Stimulated activated CD4-positive, alpha-beta T cell treated with anti-CD3 and anti-CD28 coated beads, TNF-alpha, amount 100 ng/mL, for 24 hours (primary cell): Measurements from ENCODE around the gene CYP4A22.
"Not testable (repeated sequence)": the region's sequence is repeated elsewhere in the genome, so short reads cannot be mapped to it uniquely, and the experiment has no call there.

Experiments used
- DNase-seq, 3 experiments: peaks; one replicate each; pipeline ENCODE4 v3.0.0-alpha.2; 2020; ENCODE audit warnings: low read depth in 3 of 3

Gene CYP4A22

GRCh38 chr1:47157957-47158356 is 20.7 kb downstream of the CYP4A22 start:
- DNase-seq, result not testable (repeated sequence)

DNA sequence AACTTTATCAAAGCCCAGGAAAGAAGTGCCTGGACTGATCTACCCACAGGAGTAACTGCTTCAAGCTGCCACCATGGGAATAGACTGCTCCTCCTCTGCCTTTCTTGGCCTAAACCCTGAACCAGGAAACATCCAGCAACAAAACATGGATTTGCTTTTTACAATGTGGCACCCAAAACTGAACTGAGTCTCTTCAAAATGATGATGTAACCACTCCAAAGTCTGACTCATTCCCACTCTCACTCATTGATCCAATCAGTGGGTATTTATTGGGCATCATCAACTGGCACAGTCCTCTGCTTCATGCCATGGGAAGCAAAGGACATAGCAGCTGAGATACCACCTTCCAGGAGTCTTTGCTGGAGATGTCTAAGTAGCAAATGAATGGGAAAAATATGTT is 23.5 kb downstream of the CYP4A22 start:
- no peak for DNase-seq

DNA sequence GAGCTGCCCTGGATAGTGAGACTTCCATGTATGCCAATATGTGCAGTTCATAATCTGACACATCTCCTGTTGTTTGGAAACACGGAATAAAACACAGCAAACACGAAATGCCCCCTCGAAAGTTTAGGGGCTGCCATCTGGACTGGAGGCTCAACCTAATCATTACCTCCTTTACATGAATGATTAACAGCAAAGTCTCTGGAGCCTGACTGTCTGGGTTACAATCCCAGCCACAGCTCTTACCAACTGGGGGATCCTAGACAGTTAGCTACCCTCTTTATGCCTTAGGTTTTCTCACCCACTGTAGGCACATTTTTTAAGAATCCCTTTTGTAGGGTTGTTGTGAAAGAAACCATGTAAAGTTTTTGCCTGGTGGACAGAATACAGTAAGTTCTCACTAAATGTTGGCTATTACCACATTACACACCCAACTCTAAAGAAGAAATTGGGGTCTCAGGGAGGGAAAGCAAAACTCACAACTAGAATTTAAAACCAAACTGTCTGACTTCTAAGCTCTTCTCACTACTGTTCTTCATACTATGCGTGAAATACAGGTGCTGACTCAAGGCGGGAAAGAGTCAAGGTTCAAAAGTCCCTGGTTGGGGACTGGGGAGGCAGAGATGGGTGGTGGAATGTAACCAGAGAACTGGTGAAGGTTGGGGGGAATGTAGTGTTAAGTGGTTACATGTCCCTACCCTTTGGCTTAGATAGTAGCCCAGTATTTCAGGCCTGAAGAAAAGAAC is 24.2 kb downstream of the CYP4A22 start:
- DNase-seq, result no peak

DNA sequence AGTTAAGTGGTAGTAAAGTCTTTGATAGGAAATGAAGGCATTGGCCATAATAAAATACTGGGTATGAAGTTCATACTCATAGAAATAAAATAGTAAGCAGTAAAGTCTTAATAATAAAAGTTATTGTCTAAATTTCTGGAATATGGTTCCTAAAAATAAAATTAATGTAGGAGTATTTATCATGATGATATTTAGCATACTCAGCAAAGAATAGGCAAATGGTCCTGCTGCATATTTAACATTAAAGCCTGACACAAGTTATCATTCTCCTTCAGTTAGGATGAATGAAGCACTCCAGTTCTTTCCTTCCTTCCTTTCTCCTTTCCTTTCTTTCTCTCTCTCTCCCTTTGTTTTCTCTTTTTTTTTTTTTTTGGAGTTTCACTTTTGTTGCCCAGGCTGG is 27.3 kb downstream of the CYP4A22 start:
- no peak for DNase-seq

- DNase-seq, result no peak
Measured at GRCh38 chr1:47172782-47173181, 35.5 kb downstream of the CYP4A22 start.

GRCh38 chr1:47174656-47175020 is 37.4 kb downstream of the CYP4A22 start:
- no peak for DNase-seq

DNA sequence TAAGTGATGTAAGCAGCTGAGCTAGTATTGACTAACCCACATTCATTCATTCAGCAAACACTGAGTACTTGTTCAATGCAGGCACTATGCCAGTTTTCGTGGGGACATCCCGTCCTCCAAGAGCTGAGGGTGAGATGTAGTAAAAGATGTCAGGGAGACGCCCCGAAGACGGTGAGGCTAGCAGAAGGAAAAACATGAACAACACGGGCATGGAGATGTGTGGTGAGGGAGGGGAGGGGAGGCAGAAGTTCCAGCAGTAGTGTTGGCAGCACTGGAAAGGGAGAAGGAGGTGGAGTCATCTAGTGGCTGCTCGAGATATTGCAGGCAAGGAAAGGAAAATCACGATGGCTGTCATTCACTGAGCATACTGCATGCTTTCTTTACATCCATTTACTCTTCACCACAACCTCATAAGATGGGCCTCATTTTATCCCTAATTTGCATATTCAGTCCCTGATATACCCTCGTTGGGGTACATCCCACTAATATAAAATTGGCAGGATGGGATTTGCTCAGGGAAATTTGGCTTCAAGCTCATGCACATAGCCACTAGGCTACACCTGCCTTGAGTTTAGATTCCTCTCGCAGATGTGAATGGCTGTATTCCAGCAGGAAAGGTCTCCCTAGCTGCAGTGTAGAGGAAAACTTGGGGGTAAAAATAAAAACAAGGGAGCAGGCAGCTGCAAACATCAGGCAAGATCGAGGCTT is 38.1 kb downstream of the CYP4A22 start:
- peak in 2 of 3 experiments; percentile 13 to 34 for DNase-seq

GRCh38 chr1:47178020-47178419 is 40.8 kb downstream of the CYP4A22 start:
- DNase-seq, result no peak

GRCh38 chr1:47178654-47179016 is 41.4 kb downstream of the CYP4A22 start:
- DNase-seq, result no peak

GRCh38 chr1:47179017-47179987 is 42.1 kb downstream of the CYP4A22 start:
- DNase-seq, result peak; percentile 55 to 82 (median 57)

DNA sequence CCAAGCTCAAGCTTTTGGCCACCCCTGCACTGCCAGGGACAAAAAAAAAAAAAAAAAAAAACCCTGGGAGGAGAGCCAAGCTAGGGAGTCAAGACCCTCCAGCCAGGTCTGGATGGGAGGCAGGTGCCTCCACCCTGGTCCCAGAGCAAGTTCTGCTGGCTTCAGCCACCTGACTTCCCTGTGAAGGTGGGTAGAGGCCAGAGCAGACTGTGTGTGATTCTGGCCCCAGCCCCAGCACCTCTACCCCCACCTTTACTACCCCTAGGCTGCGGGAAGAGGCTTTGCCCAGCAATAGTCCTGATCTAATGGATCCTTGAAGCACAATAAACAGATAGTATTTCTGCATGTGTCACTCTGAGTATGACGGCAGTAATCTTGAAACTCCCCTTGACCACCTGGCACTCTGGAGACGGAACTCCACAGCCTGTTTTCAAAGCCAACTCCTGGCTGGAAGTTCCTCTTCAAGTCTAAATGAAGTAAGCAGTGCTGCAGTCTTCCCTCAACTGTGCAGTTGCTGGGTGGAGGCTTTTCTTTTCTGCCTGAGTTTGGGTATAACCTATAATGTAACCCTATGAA is 42.8 kb downstream of the CYP4A22 start:
- no peak for DNase-seq

- DNase-seq, result no peak
Measured at GRCh38 chr1:47180603-47181094, 43.4 kb downstream of the CYP4A22 start.

DNA sequence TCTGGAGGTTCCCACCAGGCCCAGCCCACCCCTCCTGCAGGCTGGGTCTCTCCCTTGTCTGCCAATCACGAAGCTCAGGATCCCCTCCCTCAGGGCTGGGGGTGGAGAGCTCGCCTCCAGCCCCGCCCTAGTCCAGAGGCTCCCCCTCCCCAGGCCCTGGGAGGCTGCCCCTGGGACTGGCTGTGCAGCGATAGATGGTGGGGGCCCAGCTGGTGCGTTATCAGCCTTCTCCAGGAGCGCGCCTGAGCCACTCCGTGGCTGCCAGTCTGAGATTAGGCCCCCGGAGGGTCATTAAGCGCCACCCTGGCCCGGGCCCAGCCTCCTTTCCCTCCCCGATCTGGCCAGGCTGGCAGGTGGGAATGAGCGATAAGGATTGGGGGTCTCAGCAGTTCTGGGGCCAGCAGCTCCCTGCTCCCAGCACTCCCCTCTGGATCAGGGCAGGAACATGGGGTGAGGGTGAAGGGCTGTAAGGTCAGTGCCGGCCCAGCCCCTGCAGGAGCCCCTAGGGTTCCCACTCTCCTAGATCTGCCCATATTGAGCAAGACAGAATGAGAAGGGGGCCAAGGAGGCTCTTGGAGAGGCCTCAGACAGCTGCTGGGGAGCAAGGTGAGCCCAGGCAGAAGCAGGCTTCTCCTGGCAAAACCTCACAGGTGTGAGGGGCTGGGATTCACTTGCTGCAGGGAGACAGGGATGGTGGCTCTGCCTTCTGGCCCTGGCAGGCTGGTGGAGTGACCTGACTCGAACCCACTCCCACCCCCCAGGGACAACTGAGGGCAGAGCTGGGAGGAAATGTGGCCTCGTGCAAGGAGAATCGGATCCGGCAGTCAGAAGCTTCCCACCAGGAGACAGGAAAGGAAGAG is 44.1 kb downstream of the CYP4A22 start:
- DNase-seq, result no peak

- DNase-seq, result no peak
Measured at GRCh38 chr1:47181955-47182675, 44.9 kb downstream of the CYP4A22 start.

DNA sequence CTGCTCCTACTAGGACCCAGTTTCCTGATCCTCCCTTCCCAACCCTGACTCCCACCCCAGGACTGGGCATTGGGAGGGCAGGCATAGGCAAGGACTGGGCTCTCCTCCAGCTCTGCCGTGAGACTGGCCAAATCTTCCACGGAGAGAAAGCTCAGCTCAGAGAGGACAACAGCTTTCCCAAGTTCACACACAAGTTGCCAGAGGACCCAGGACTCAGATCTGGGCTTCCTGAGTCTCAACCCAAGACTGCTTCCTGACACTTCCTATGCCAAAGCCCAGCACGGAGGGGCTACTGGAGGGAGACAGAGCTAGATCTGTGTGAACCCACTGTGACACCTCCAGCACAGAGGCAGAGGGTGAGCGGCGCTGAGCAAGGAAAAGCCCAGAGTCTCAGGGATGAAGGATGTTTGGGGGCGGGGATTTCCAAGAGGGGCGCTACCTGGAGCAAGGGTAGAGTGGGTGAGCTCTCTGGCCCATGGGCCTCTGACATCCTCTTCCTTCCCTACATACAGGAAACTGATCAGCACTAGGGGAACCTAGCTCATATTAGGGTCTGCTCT is 45.5 kb downstream of the CYP4A22 start:
- no peak for DNase-seq

- no peak for DNase-seq
Measured at GRCh38 chr1:47183308-47184089, 46.3 kb downstream of the CYP4A22 start.

DNA sequence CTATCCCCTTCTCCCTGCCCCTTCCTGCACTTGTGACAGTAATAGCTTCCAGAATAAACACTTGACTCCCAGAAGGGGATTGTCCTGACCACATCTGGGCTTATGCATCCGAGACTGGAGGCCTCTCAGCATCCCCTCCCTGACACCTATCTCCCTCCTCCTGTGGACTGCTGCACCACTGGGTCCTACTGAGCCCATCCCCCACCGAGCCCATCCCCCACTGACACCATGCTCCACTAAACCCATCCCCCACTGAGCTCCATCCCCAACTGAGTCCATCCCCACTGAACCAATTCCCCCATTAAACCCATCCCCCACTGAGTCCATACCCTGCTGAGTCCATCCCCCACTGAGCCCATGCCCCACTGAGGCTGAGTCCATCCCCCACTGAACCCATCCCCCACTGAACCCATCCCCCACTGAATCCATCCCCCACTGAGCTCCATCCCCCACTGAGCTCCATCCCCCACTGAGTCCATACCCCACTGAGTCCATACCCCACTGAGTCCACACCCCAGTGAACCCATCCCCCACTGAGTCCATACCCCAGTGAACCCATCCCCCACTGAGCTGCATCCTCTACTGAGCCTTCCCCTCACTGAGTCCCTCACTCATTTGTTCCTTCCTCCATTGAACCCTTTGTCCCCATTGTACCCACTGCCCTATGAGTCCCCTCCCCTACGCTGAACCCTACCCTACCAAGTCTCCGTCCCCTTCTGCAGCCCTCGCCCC is 47.0 kb downstream of the CYP4A22 start:
- DNase-seq, result no peak
